H1 (cell line): Measurements from ENCODE around the gene PPIL4. TPM values are rescaled to one million over a fixed set of nuclear protein-coding genes. Genes with fewer than 3 reads are reported as not detected.

ENCODE experiments used
- BCL11A ChIP-seq, 2 experiments: IDR thresholded peaks; one replicate each; pipeline ENCODE4 v1.6.1; 2011; ENCODE audit warnings: low read depth in 2 of 2, low read length in 2 of 2, mild to moderate bottlenecking in 2 of 2
- EZH2 ChIP-seq: fragments of 200-600 bp; sonication (generic); IDR thresholded peaks from 2 replicates; pipeline ENCODE4 v1.7.1; 2012; ENCODE audit warnings: low read depth, mild to moderate bottlenecking, moderate library complexity, low read length, inconsistent platforms; ENCODE audit not compliant: severe bottlenecking
- POLR2AphosphoS5 ChIP-seq: IDR thresholded peaks from 2 replicates; pipeline ENCODE4 v1.6.1; 2011; ENCODE audit warnings: low read depth, low read length
- POU5F1 ChIP-seq: IDR thresholded peaks from 2 replicates; pipeline ENCODE4 v1.6.1; 2011; ENCODE audit warnings: low read depth, mild to moderate bottlenecking, low read length, moderate library complexity
- RXRA ChIP-seq: IDR thresholded peaks from 2 replicates; pipeline ENCODE4 v1.6.1; 2011; ENCODE audit warnings: low read depth, mild to moderate bottlenecking, low read length, moderate library complexity; ENCODE audit not compliant: insufficient read depth
- SIN3A ChIP-seq, 2 experiments: IDR thresholded peaks in 1 of 2; conservative IDR thresholded peaks in 1 of 2; 2 replicates each; pipeline ENCODE4 v1.6.1; 2011 to 2012; ENCODE audit warnings: low read length in 2 of 2, improper control_type of control experiment in 1 of 2, low read depth in 1 of 2, mild to moderate bottlenecking in 1 of 2
- SP2 ChIP-seq: IDR thresholded peaks from 2 replicates; pipeline ENCODE4 v1.6.1; 2012; ENCODE audit warnings: mild to moderate bottlenecking, low read length, inconsistent platforms
- SRF ChIP-seq: IDR thresholded peaks from 2 replicates; pipeline ENCODE4 v1.6.1; 2011; ENCODE audit warnings: mild to moderate bottlenecking, low read depth, low read length, moderate library complexity
- polyA plus RNA-seq, 7 experiments: library from polyadenylated mRNA; depleted of rRNA in 3 of 7; stranded (reverse) in 5 of 7; unstranded in 2 of 7; fragments of >200 nt in 5 of 7; fragments of 200-250 nt in 2 of 7; gene quantifications; 1 replicate in 5 of 7; 2 replicates in 1 of 7; 4 replicates in 1 of 7; pipeline versions ENCODE4 v1.2.1 to v1.2.3, GENCODE V29; 2011 to 2013; ENCODE audit warnings: missing spikeins in 2 of 7, mixed read lengths in 2 of 7
- total RNA-seq: library from RNA; stranded (reverse); fragmentation: NEBNext Ultra II Directional; extraction: Animal tissue kit (Norgen Biotek cat#: 25700); gene quantifications from 2 replicates; pipeline ENCODE4 v1.2.1, GENCODE V29; 2021
- TF ChIP-seq, protein P1 (sequence below), 3 experiments: IDR thresholded peaks; 1 replicate in 2 of 3; 2 replicates in 1 of 3; pipeline versions ENCODE4 v1.5.1 to v1.6.1; 2011; ENCODE audit warnings: low read length in 3 of 3, mild to moderate bottlenecking in 3 of 3, inconsistent platforms in 2 of 3, low read depth in 1 of 3, moderate library complexity in 1 of 3; ENCODE audit not compliant: insufficient read depth in 1 of 3; ENCODE audit errors: control extremely low read depth in 1 of 3

The PPIL4 gene
- total and polyA plus RNA-seq, 2 of the 8 experiments (the other 6 are each of a cell fraction or from before 2014, with no cell fraction given), result 2.0 to 33.2 TPM

DNA sequence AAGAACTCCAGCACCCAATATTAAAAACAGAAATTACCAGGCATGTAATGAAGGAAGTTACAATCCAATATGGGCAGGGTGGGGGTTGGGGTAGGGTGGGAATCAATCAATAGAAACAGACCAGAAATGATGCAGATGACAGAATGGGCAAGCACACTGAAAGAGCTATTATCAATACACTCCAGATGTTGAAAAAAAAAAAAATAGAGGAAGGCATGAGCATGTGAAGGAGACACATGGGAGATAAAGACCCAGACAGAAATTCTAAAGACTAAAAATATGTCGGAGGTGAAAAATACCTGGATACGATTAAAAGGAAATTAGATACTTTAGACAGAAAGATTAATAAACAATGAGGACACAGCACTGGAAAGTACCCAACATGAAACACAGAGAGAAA, 42.0 kb downstream of the PPIL4 start (continued):
- TF ChIP-seq, protein P1, sequence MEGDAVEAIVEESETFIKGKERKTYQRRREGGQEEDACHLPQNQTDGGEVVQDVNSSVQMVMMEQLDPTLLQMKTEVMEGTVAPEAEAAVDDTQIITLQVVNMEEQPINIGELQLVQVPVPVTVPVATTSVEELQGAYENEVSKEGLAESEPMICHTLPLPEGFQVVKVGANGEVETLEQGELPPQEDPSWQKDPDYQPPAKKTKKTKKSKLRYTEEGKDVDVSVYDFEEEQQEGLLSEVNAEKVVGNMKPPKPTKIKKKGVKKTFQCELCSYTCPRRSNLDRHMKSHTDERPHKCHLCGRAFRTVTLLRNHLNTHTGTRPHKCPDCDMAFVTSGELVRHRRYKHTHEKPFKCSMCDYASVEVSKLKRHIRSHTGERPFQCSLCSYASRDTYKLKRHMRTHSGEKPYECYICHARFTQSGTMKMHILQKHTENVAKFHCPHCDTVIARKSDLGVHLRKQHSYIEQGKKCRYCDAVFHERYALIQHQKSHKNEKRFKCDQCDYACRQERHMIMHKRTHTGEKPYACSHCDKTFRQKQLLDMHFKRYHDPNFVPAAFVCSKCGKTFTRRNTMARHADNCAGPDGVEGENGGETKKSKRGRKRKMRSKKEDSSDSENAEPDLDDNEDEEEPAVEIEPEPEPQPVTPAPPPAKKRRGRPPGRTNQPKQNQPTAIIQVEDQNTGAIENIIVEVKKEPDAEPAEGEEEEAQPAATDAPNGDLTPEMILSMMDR (IDR thresholded peaks at IDR 0.05; ENCODE audit: control extremely low read depth in 1 of 3, insufficient read depth in 1 of 3, low read depth in 1 of 3, low read length in 3 of 3), result no peak
- TF ChIP-seq RXRA (no peak), BCL11A (IDR thresholded peaks at IDR 0.05; ENCODE audit: low read depth in 2 of 2, low read length in 2 of 2) (no peak), SRF (no peak), EZH2 (no peak), SIN3A (conservative IDR thresholded peaks at IDR 0.05 in 1 of 2, IDR thresholded peaks at IDR 0.05 in 1 of 2; ENCODE audit: low read depth in 1 of 2, low read length in 2 of 2) (no peak), POU5F1 (no peak), POLR2AphosphoS5 (no peak), SP2 (no peak)
- TF ChIP-seq, all 59 proteins: peak for 0
